RWPE2 (cell line): Measurements from ENCODE around the gene S100A11.

Experiments used
- ATAC-seq: fragments of 200-7000 bp; cut with Tn5 transposase; 3 replicates; pipeline ENCODE4 v1.9.1; 2021; ENCODE audit warnings: low read depth
- DNase-seq: peaks from one replicate; pipeline ENCODE4 v3.0.0-alpha.2; 2020; ENCODE audit warnings: low spot score
- H3K27ac ChIP-seq: fragments of 450-650 bp; 2 replicates; pipeline ENCODE4 v1.5.1; 2017; ENCODE audit warnings: mild to moderate bottlenecking; ENCODE audit not compliant: poor library complexity, severe bottlenecking
- H3K27me3 ChIP-seq: fragments of 250-450 bp; sonication (Bioruptor Pico); 2 replicates; pipeline ENCODE4 v1.5.1; 2021; ENCODE audit warnings: mild to moderate bottlenecking, moderate library complexity; ENCODE audit not compliant: insufficient read depth, poor library complexity, severe bottlenecking
- H3K36me3 ChIP-seq: fragments of 250-450 bp; sonication (Bioruptor Pico); 2 replicates; pipeline ENCODE4 v1.5.1; 2020; ENCODE audit warnings: low read depth, mild to moderate bottlenecking, moderate library complexity
- H3K4me1 ChIP-seq: fragments of 250-450 bp; sonication (Bioruptor Pico); 2 replicates; pipeline ENCODE4 v1.5.1; 2021; ENCODE audit warnings: mild to moderate bottlenecking, moderate library complexity; ENCODE audit not compliant: insufficient read depth, poor library complexity, severe bottlenecking
- H3K4me3 ChIP-seq: fragments of 250-450 bp; sonication (Bioruptor Pico); 2 replicates; pipeline ENCODE4 v1.5.1; 2021; ENCODE audit warnings: mild to moderate bottlenecking, moderate library complexity; ENCODE audit not compliant: severe bottlenecking
- H3K9me3 ChIP-seq: fragments of 250-450 bp; sonication (Bioruptor Pico); 2 replicates; pipeline ENCODE4 v1.5.1; 2021; ENCODE audit warnings: mild to moderate bottlenecking, moderate library complexity; ENCODE audit not compliant: severe bottlenecking
- CTCF ChIP-seq: fragments of 450-650 bp; IDR thresholded peaks from one replicate; pipeline ENCODE4 v1.5.1; 2017; ENCODE audit warnings: mild to moderate bottlenecking, moderate library complexity; ENCODE audit not compliant: poor library complexity, severe bottlenecking

Gene S100A11

DNA sequence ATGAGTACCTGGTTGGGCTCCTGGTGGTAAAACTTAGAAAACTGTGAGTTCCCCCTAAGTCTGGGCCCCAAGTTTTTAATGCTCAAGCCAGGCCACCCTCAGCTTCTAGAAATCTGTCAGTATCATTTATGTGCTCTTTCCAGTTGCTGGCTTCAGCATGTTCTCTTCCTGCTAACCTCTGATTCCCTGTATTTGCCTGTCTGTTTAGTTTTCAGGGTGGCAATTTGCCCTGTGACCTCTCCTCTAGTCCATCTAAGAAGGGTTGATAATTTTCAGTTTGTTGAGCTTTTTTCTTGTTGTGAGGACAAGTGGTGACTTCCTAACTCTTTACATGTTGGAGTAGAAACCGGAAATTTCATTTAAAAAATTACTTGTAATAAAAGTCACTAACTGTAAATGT lies 27.1 kb downstream of the S100A11 start:
- ATAC-seq (no peak), DNase-seq (no peak)
- no peak for TF ChIP-seq CTCF
- no peak overlapping the region for H3K4me3 ChIP-seq
- H3K4me1 ChIP-seq: no peaks in the 10 kb centered on the region
- H3K27me3 ChIP-seq: no peaks in the 10 kb centered on the region
- H3K9me3 ChIP-seq: no peaks in the 10 kb centered on the region
- H3K36me3 ChIP-seq: no peaks in the 10 kb centered on the region
- no peak overlapping the region for H3K27ac ChIP-seq

DNA sequence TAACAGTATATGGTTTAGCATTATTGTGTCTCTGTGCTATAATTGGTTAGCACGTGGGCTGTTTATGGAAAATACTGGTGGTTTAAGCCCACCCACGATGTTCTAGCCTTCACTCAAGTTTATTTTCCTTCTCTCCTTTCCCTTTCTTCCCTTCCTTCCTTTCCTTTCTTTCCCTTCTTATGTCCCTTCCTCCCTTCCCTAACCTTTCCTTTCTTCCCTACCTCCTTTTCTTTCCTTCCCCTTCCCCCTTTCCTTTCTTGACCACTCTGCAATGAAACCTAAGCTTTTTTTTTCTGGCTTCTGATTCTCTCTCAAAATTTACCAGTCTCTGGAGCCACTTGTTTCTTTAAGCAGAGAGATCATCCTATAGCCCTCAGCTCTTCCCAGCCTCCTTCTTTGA lies 29.8 kb downstream of the S100A11 start:
- peaks cover 6% of the 10 kb centered on the region for H3K4me1 ChIP-seq
- no peaks in the 10 kb centered on the region for H3K9me3 ChIP-seq
- TF ChIP-seq CTCF: no peak
- no peak for DNase-seq
- no peaks in the 10 kb centered on the region for H3K27me3 ChIP-seq
- H3K27ac ChIP-seq: no peak overlapping the region
- ATAC-seq: no peak
- H3K4me3 ChIP-seq: no peak overlapping the region
- H3K36me3 ChIP-seq: no peaks in the 10 kb centered on the region

DNA sequence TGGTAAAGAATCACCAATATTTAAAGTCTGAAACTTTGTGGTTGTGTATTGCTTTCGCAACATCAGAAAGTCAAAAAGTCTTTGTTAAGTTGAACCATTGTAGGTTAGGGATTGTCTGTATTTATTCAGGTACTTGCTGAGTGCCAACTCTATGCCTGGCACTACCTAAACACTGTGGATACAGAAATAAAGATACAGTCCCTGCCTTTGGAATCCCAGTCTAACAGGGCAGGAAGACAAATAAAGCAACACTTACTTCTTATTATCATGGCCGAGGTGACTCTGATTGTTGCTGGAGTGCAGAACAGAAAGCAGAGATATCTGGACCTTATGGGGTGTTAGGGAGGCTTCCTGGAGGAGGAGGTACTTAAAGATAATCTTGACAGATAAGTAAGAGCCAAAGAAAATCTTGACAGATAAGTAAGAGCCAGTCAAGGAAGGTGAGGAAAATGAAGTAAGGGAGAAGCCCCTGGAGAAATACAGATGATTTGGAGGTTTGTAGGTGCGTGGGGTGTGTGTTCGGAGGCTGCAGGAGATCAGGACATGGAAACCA lies 31.4 kb downstream of the S100A11 start:
- TF ChIP-seq CTCF: no peak
- Histone ChIP-seq H3K36me3 (no peaks in the 10 kb centered on the region), H3K27me3 (no peaks in the 10 kb centered on the region), H3K9me3 (no peaks in the 10 kb centered on the region), H3K27ac (no peak overlapping the region), H3K4me1 (peaks cover 23% of the 10 kb centered on the region), H3K4me3 (no peak overlapping the region)
- ATAC-seq (no peak), DNase-seq (no peak)

DNA sequence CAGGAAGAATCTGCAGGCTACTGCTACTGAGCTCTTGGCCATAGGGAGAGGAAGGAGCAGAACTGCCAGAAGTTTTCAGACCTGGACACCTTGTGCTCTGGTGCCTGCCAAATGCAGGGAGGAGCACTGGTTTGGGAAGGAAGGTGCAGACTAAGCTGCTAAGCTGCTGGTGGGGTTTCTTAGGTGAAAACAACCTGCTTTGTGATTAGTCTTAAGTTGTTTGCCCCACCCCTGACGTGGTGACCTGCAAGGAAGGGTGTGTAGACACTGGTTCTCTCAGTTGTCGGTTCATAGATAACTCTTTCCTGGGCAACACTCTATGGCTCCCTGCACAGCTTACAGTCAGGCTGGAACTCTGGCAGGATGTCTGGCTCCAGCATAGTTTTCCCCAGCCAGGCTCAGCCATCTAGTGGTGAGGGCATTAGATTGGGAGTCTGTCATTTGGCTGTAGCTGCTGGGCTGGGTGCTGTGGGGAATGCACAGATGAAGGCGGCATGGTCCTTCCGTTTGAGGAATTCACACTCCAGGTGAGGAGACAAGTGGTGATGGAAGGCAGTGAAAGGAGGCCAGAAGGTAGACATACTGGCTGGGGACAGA lies 32.9 kb downstream of the S100A11 start:
- Histone ChIP-seq H3K27ac (no peak overlapping the region), H3K36me3 (no peaks in the 10 kb centered on the region), H3K27me3 (no peaks in the 10 kb centered on the region), H3K4me3 (no peak overlapping the region), H3K4me1 (peaks cover 38% of the 10 kb centered on the region), H3K9me3 (no peaks in the 10 kb centered on the region)
- DNase-seq (no peak), ATAC-seq (no peak)
- no peak for TF ChIP-seq CTCF

- DNase-seq: no peak
- Histone ChIP-seq H3K27ac (peak overlapping the region; percentile 100), H3K9me3 (no peaks in the 10 kb centered on the region), H3K27me3 (no peaks in the 10 kb centered on the region), H3K4me3 (no peak overlapping the region), H3K4me1 (peaks cover 44% of the 10 kb centered on the region), H3K36me3 (no peaks in the 10 kb centered on the region)
- ATAC-seq: no peak
- no peak for TF ChIP-seq CTCF
These were observed 33.8 kb downstream of the S100A11 start for GRCh38 chr1:152002960-152003359.
